Measurements from ENCODE around the gene ACTRT2. TPM values are rescaled to one million over a fixed set of nuclear protein-coding genes. Genes with fewer than 3 reads are reported as not detected.

Gene ACTRT2
- total and polyA plus RNA-seq, 9 donors: not detected

GRCh38 chr1:3061566-3061965 lies 40.3 kb downstream of the ACTRT2 start:
- no peak overlapping the region for H3K27ac ChIP-seq
- peaks cover 3% of the 10 kb centered on the region for H3K4me1 ChIP-seq (ENCODE audit: insufficient read depth)
- H3K4me3 ChIP-seq: no peak overlapping the region
- H3K9me3 ChIP-seq: no peaks in the 10 kb centered on the region
- 14 to 25% (median 21%) methylated on average over 2 to 5 of the region's 5 CpGs for WGBS, 3 donors
- no peaks in the 10 kb centered on the region for H3K36me3 ChIP-seq
- H3K27me3 ChIP-seq: peaks cover 8% of the 10 kb centered on the region
- DNase-seq: no peak
- intact Hi-C loops (cut with DNase I): loop anchor here in 1 of 4 donors (10.0 kb wide), 1 partner anchor 163 kb away; no protein-coding TSS in a partner anchor
- no peak for TF ChIP-seq CTCF (IDR thresholded peaks at IDR 0.05)
- no peak for TF ChIP-seq POLR2A (IDR thresholded peaks at IDR 0.05)
- no peak for TF ChIP-seq EP300 (IDR thresholded peaks at IDR 0.05)

GRCh38 chr1:3061981-3062615 lies 40.8 kb downstream of the ACTRT2 start:
- Histone ChIP-seq H3K36me3 (no peaks in the 10 kb centered on the region), H3K9me3 (no peaks in the 10 kb centered on the region), H3K27me3 (peaks cover 8% of the 10 kb centered on the region), H3K4me3 (no peak overlapping the region), H3K4me1 (ENCODE audit: insufficient read depth) (peaks cover 3% of the 10 kb centered on the region), H3K27ac (no peak overlapping the region)
- DNase-seq: no peak
- no peak for TF ChIP-seq POLR2A (IDR thresholded peaks at IDR 0.05)
- 13 to 18% (median 15%) methylated on average over 21 of the region's 21 CpGs for WGBS, 3 donors
- intact Hi-C loops (cut with DNase I): loop anchor here in 1 of 4 donors (10.0 kb wide), 1 partner anchor 163 kb away; no protein-coding TSS in a partner anchor

GRCh38 chr1:3062616-3063378 lies 41.5 kb downstream of the ACTRT2 start:
- 6 to 11% (median 10%) methylated on average over 34 to 50 of the region's 50 CpGs for WGBS, 3 donors

GRCh38 chr1:3063379-3064295 lies 42.4 kb downstream of the ACTRT2 start:
- no peak overlapping the region for H3K27ac ChIP-seq
- intact Hi-C loops (cut with DNase I): loop anchor here in 1 of 4 donors (10.0 kb wide), 1 partner anchor 161 kb away; no protein-coding TSS in a partner anchor
- WGBS, 3 donors: 8 to 19% (median 9%) methylated on average over 86 to 91 of the region's 91 CpGs
- DNase-seq: peak in 1 of 5 donors; percentile 37
- H3K4me3 ChIP-seq: no peak overlapping the region
- H3K27me3 ChIP-seq: peaks cover 8% of the 10 kb centered on the region
- H3K4me1 ChIP-seq (ENCODE audit: insufficient read depth): peaks cover 8% of the 10 kb centered on the region
- H3K9me3 ChIP-seq: no peaks in the 10 kb centered on the region
- H3K36me3 ChIP-seq: no peaks in the 10 kb centered on the region
- TF ChIP-seq CTCF (IDR thresholded peaks at IDR 0.05): no peak
- no peak for TF ChIP-seq POLR2A (IDR thresholded peaks at IDR 0.05)
- TF ChIP-seq EP300 (IDR thresholded peaks at IDR 0.05): no peak

More at GRCh38 chr1:3062616-3063378, 41.5 kb downstream of the ACTRT2 start:
- DNase-seq: peak in 1 of 5 donors; percentile 35
- Histone ChIP-seq H3K4me1 (ENCODE audit: insufficient read depth) (peaks cover 4% of the 10 kb centered on the region), H3K36me3 (no peaks in the 10 kb centered on the region), H3K9me3 (no peaks in the 10 kb centered on the region), H3K27me3 (peaks cover 8% of the 10 kb centered on the region), H3K27ac (no peak overlapping the region), H3K4me3 (no peak overlapping the region)
- intact Hi-C loops (cut with DNase I): loop anchor here in 1 of 4 donors (10.0 kb wide), 1 partner anchor 162 kb away; no protein-coding TSS in a partner anchor
- TF ChIP-seq CTCF (IDR thresholded peaks at IDR 0.05) (no peak), EP300 (IDR thresholded peaks at IDR 0.05) (no peak), POLR2A (IDR thresholded peaks at IDR 0.05) (no peak)
